Tibial artery (tissue), 4 donors: ENCODE measurements around the gene USP6NL.
A peak's percentile ranks its signal among the peaks of the same experiment; 100 is the strongest.

Experiments
- DNase-seq, 2 donors: peaks; one replicate each; pipeline ENCODE4 v3.0.0-alpha.2; 2019
- H3K27ac ChIP-seq, 2 donors: fragments of 200-600 bp; sonication (generic) in 1 of 2; 1 replicate in 1 of 2; 2 replicates in 1 of 2; pipeline ENCODE4 v1.5.1; 2018 to 2019; ENCODE audit warnings: mild to moderate bottlenecking in 1 of 2
- H3K27me3 ChIP-seq, 2 donors: fragments of 200-600 bp; sonication (generic) in 1 of 2; one replicate each; pipeline versions ENCODE4 v1.5.1 to v1.6.0; 2016 to 2019
- H3K36me3 ChIP-seq, 3 donors: fragments of 200-600 bp; sonication (generic) in 2 of 3; one replicate each; pipeline ENCODE4 v1.5.1; 2016 to 2019; ENCODE audit warnings: mild to moderate bottlenecking in 2 of 3
- H3K4me1 ChIP-seq, 4 donors: fragments of 200-600 bp; sonication (generic) in 2 of 4; 1 replicate in 3 of 4; 2 replicates in 1 of 4; pipeline ENCODE4 v1.5.1; 2016 to 2019
- H3K4me3 ChIP-seq, 2 donors: fragments of 200-600 bp; sonication (generic) in 1 of 2; 1 replicate in 1 of 2; 2 replicates in 1 of 2; pipeline ENCODE4 v1.5.1; 2018 to 2019; ENCODE audit warnings: mild to moderate bottlenecking in 2 of 2
- H3K9me3 ChIP-seq, 3 donors: fragments of 200-600 bp; sonication (generic) in 1 of 3; one replicate each; pipeline ENCODE4 v1.5.1; 2016 to 2019
- intact Hi-C: fragments of 100-400 bp; cut with DNase I; formaldehyde crosslinking; loops from one replicate; pipeline ENCODE4 v1.15.0; 2023; ENCODE audit warnings: low total_unique reads
- TF ChIP-seq, protein P1 (sequence below), 2 experiments: fragments of 200-600 bp in 1 of 2; fragments of 450-650 bp in 1 of 2; IDR thresholded peaks; one replicate each; pipeline ENCODE4 v1.5.1; 2017 to 2019; ENCODE audit warnings: antibody characterized with exemption in 2 of 2, mild to moderate bottlenecking in 1 of 2, moderate library complexity in 1 of 2

Gene USP6NL

GRCh38 chr10:11539191-11539868 lies 72.1 kb downstream of the USP6NL start:
- no peak overlapping the region for H3K4me3 ChIP-seq
- H3K27me3 ChIP-seq, result no peaks in the 10 kb centered on the region
- TF ChIP-seq, protein P1, sequence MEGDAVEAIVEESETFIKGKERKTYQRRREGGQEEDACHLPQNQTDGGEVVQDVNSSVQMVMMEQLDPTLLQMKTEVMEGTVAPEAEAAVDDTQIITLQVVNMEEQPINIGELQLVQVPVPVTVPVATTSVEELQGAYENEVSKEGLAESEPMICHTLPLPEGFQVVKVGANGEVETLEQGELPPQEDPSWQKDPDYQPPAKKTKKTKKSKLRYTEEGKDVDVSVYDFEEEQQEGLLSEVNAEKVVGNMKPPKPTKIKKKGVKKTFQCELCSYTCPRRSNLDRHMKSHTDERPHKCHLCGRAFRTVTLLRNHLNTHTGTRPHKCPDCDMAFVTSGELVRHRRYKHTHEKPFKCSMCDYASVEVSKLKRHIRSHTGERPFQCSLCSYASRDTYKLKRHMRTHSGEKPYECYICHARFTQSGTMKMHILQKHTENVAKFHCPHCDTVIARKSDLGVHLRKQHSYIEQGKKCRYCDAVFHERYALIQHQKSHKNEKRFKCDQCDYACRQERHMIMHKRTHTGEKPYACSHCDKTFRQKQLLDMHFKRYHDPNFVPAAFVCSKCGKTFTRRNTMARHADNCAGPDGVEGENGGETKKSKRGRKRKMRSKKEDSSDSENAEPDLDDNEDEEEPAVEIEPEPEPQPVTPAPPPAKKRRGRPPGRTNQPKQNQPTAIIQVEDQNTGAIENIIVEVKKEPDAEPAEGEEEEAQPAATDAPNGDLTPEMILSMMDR (IDR thresholded peaks at IDR 0.05), result no peak
- intact Hi-C loops, result loop anchor here (10.0 kb wide), 1 partner anchor 65 kb away; no protein-coding TSS in a partner anchor
- H3K36me3 ChIP-seq, result no peaks in the 10 kb centered on the region
- peaks cover 0 to 5% (median 2%) of the 10 kb centered on the region in 4 donors for H3K4me1 ChIP-seq
- no peak overlapping the region for H3K27ac ChIP-seq
- no peaks in the 10 kb centered on the region for H3K9me3 ChIP-seq
- DNase-seq, result no peak

DNA sequence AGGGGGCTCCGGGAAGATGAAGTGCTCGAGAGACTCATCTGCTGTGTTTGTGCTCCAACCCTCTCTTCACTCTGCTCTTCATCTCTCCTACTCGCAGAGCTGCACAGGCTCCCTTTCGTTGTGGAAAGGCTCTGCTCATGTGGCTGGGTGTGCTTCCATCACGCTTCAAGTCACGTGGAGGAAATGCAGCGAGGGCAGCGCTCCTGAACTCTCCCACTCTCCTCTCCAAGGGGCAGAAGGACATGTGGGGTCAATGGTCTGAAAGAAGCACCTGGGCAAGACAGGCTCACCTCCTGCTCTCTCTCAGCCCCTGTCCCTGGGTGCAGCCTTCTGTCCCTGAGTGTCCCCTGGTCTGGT lies 72.6 kb downstream of the USP6NL start:
- H3K9me3 ChIP-seq, result no peaks in the 10 kb centered on the region
- H3K4me3 ChIP-seq, result no peak overlapping the region
- TF ChIP-seq, protein P1 (IDR thresholded peaks at IDR 0.05), result no peak
- no peaks in the 10 kb centered on the region for H3K36me3 ChIP-seq
- no peak for DNase-seq
- H3K27ac ChIP-seq, result no peak overlapping the region
- H3K27me3 ChIP-seq, result no peaks in the 10 kb centered on the region
- intact Hi-C loops, result loop anchor here (10.0 kb wide), 1 partner anchor 66 kb away; no protein-coding TSS in a partner anchor
- H3K4me1 ChIP-seq, result peaks cover 0 to 5% (median 2%) of the 10 kb centered on the region in 4 donors

DNA sequence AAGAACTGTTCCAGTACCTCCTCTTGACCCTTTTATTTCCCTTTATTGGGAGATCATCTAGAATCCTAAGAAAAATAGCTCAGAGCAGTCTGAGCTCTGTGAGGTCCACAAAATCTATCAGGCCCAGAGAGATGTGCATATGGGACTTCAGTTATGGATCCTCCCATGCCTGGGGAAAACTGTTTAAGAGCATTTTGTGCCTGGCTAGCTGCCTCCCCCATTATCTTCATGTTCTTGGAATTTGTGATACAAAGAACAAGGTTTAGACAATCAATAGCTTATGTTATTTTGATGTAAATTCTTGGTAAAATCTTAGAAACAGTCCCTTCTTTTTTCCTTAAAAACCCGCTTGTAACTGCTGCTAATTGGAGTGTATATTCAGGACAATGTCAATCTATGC lies 75.2 kb downstream of the USP6NL start:
- H3K4me1 ChIP-seq, result peaks cover 0 to 5% (median 2%) of the 10 kb centered on the region in 4 donors
- DNase-seq, result no peak
- no peaks in the 10 kb centered on the region for H3K27me3 ChIP-seq
- H3K4me3 ChIP-seq, result no peak overlapping the region
- no peaks in the 10 kb centered on the region for H3K36me3 ChIP-seq
- intact Hi-C loops, result loop anchor here (10.0 kb wide), 1 partner anchor 69 kb away; no protein-coding TSS in a partner anchor
- no peaks in the 10 kb centered on the region for H3K9me3 ChIP-seq
- H3K27ac ChIP-seq, result no peak overlapping the region
- TF ChIP-seq, protein P1 (IDR thresholded peaks at IDR 0.05), result no peak

GRCh38 chr10:11535346-11535959 lies 76.0 kb downstream of the USP6NL start:
- Histone ChIP-seq H3K9me3 (no peaks in the 10 kb centered on the region), H3K27me3 (no peaks in the 10 kb centered on the region), H3K27ac (no peak overlapping the region), H3K4me1 (peaks cover 0 to 5% (median 2%) of the 10 kb centered on the region in 4 donors), H3K4me3 (no peak overlapping the region), H3K36me3 (no peaks in the 10 kb centered on the region)
- intact Hi-C loops, result loop anchor here (10.0 kb wide), 1 partner anchor 69 kb away; no protein-coding TSS in a partner anchor
- TF ChIP-seq, protein P1 (IDR thresholded peaks at IDR 0.05), result no peak
- DNase-seq, result no peak

- intact Hi-C loops, result loop anchor here (10.0 kb wide), 1 partner anchor 71 kb away; no protein-coding TSS in a partner anchor
- DNase-seq, result no peak
- Histone ChIP-seq H3K27ac (no peak overlapping the region), H3K27me3 (no peaks in the 10 kb centered on the region), H3K4me3 (no peak overlapping the region), H3K36me3 (no peaks in the 10 kb centered on the region), H3K9me3 (no peaks in the 10 kb centered on the region), H3K4me1 (peaks cover 0 to 3% (median 0%) of the 10 kb centered on the region in 4 donors)
- TF ChIP-seq, protein P1 (IDR thresholded peaks at IDR 0.05), result peak; percentile 7 to 11
These were observed 78.1 kb downstream of the USP6NL start for GRCh38 chr10:11533328-11533781.
